ENCODE measurements around the gene COPG1.
A peak's percentile ranks its signal among the peaks of the same experiment; 100 is the strongest.
"Not testable (repeated sequence)": the region's sequence is repeated elsewhere in the genome, so short reads cannot be mapped to it uniquely, and the experiment has no call there.

Gene COPG1

GRCh38 chr3:129213238-129213637 is 36.2 kb upstream of the COPG1 start:
- in situ Hi-C loops (cut with MboI; ENCODE audit: low pct_unique_long_range_greater_than_20kb, low sequenced_read_pairs, unreplicated experiment), result no loop called here
- no peak for DNase-seq (ENCODE audit: low spot score)
- no peak for TF ChIP-seq CTCF (IDR thresholded peaks at IDR 0.05; ENCODE audit: extremely low read depth, insufficient read depth, missing control alignments)

- DNase-seq (ENCODE audit: low spot score), result no peak
- in situ Hi-C loops (cut with MboI; ENCODE audit: low pct_unique_long_range_greater_than_20kb, low sequenced_read_pairs, unreplicated experiment), result no loop called here
- TF ChIP-seq CTCF (IDR thresholded peaks at IDR 0.05; ENCODE audit: extremely low read depth, insufficient read depth, missing control alignments), result no peak
Measured at GRCh38 chr3:129218742-129219141, 30.7 kb upstream of the COPG1 start.

GRCh38 chr3:129224387-129224786 is 25.0 kb upstream of the COPG1 start:
- DNase-seq (ENCODE audit: low spot score), result not testable (repeated sequence)

GRCh38 chr3:129224984-129225393 is 24.4 kb upstream of the COPG1 start:
- DNase-seq (ENCODE audit: low spot score), result peak; percentile 31
- in situ Hi-C loops (cut with MboI; ENCODE audit: low pct_unique_long_range_greater_than_20kb, low sequenced_read_pairs, unreplicated experiment), result no loop called here
- no peak for TF ChIP-seq CTCF (IDR thresholded peaks at IDR 0.05; ENCODE audit: extremely low read depth, insufficient read depth, missing control alignments)

More at GRCh38 chr3:129224387-129224786, 25.0 kb upstream of the COPG1 start:
- in situ Hi-C loops (cut with MboI; ENCODE audit: low pct_unique_long_range_greater_than_20kb, low sequenced_read_pairs, unreplicated experiment), result not testable (repeated sequence)

GRCh38 chr3:129226374-129226773 is 23.0 kb upstream of the COPG1 start:
- in situ Hi-C loops (cut with MboI; ENCODE audit: low pct_unique_long_range_greater_than_20kb, low sequenced_read_pairs, unreplicated experiment), result no loop called here
- DNase-seq (ENCODE audit: low spot score), result no peak

GRCh38 chr3:129228891-129229585 is 20.4 kb upstream of the COPG1 start:
- no peak for DNase-seq (ENCODE audit: low spot score)
- in situ Hi-C loops (cut with MboI; ENCODE audit: low pct_unique_long_range_greater_than_20kb, low sequenced_read_pairs, unreplicated experiment), result no loop called here
- no peak for TF ChIP-seq CTCF (IDR thresholded peaks at IDR 0.05; ENCODE audit: extremely low read depth, insufficient read depth, missing control alignments)

More at GRCh38 chr3:129226374-129226773, 23.0 kb upstream of the COPG1 start:
- no peak for TF ChIP-seq CTCF (IDR thresholded peaks at IDR 0.05; ENCODE audit: extremely low read depth, insufficient read depth, missing control alignments)

- no peak for TF ChIP-seq CTCF (IDR thresholded peaks at IDR 0.05; ENCODE audit: extremely low read depth, insufficient read depth, missing control alignments)
- in situ Hi-C loops (cut with MboI; ENCODE audit: low pct_unique_long_range_greater_than_20kb, low sequenced_read_pairs, unreplicated experiment), result no loop called here
- DNase-seq (ENCODE audit: low spot score), result no peak
Measured at GRCh38 chr3:129230311-129231019, 18.9 kb upstream of the COPG1 start.

Measured in GM13977 (cell line).